Pancreas (tissue), 10 donors: ENCODE results near the gene FAF1. TPM values are rescaled to one million over a fixed set of nuclear protein-coding genes. Genes with fewer than 3 reads are reported as not detected.
A peak's percentile ranks its signal among the peaks of the same experiment; 100 is the strongest.

ENCODE experiments used
- ATAC-seq, 4 donors: fragments of 200-7000 bp; cut with Tn5 transposase; one replicate each; pipeline versions ENCODE4 v1.8.0 to v1.9.1; 2020; ENCODE audit warnings: mild to moderate bottlenecking in 4 of 4, moderate library complexity in 4 of 4
- DNase-seq, 6 donors: peaks; one replicate each; pipeline ENCODE4 v3.0.0-alpha.2; 2020
- FAIRE-seq: peaks from 2 replicates; lab custom pipeline; 2012; peaks lifted over from hg19 to GRCh38; lab: Jason Lieb, UNC
- H3K27ac ChIP-seq, 4 donors: fragments of 200-600 bp; sonication (generic); 1 replicate in 3 of 4; 2 replicates in 1 of 4; pipeline versions ENCODE4 v1.5.0 to v1.8.0; 2020
- H3K27me3 ChIP-seq, 4 donors: fragments of 200-600 bp; one replicate each; pipeline ENCODE4 v1.8.0; 2021
- H3K36me3 ChIP-seq, 3 donors: fragments of 200-600 bp; sonication (generic) in 1 of 3; one replicate each; pipeline versions ENCODE4 v1.5.0 to v1.8.0; 2020 to 2021
- H3K4me1 ChIP-seq, 3 donors: fragments of 200-600 bp; one replicate each; pipeline ENCODE4 v1.8.0; 2021
- H3K4me3 ChIP-seq, 4 donors: fragments of 200-600 bp; sonication (generic) in 2 of 4; one replicate each; pipeline versions ENCODE4 v1.5.0 to v1.8.0; 2020 to 2021
- H3K9me3 ChIP-seq, 4 donors: fragments of 200-600 bp; one replicate each; pipeline ENCODE4 v1.8.0; 2021
- WGBS, 2 donors: extraction: QIAGEN DNeasy Blood & Tissue Kit; methylation state at CpG; one replicate each; pipeline ENCODE4 v1.1.7; 2013; 5-methylcytosine and 5-hydroxymethylcytosine counted together
- intact Hi-C, 3 donors: fragments of 100-400 bp; cut with DNase I; formaldehyde crosslinking; loops; one replicate each; pipeline versions ENCODE4 v1.11.1 to v1.14.2; 2022
- polyA plus RNA-seq, 2 donors: library from polyadenylated mRNA; stranded (reverse); fragments of 200-250 nt; gene quantifications; one replicate each; pipeline ENCODE4 v1.2.3, GENCODE V29; 2013
- total RNA-seq, 6 donors: library from RNA; stranded (reverse); fragmentation: NEBNext Ultra II Directional in 4 of 6; extraction: Animal tissue kit (Norgen Biotek cat#: 25700) in 4 of 6; gene quantifications; one replicate each; pipeline versions ENCODE4 v1.2.1 to v1.2.4, GENCODE V29; 2021 to 2023
- TF ChIP-seq, protein P1 (sequence below), 4 donors: fragments of 200-600 bp; sonication (generic) in 3 of 4; IDR thresholded peaks; one replicate each; pipeline versions ENCODE4 v1.5.0 to v1.8.0; 2021; ENCODE audit warnings: antibody characterized with exemption in 4 of 4
- donor health status: healthy with polysubstance abuse.
- donor health status: DM: no; HTN: no; CAD: no; lungs with moderate emphysema.
- donor health status: DM: no; HTN: no; CAD: no.
- donor health status: control.
- donor health status: control.
- donor health status: Bipolar disorder and iron deficiency.
- donor health status: DM: yes; HTN: yes; CAD: no.
- donor health status: DM: no; HTN: no; CAD: no.
- donor health status: DM: no; HTN: no; CAD: no.
- donor health status: DM: yes; HTN: yes; CAD: no.

FAF1 gene
- total and polyA plus RNA-seq, 8 donors = 13.9 to 46.6 (median 37.6) TPM

DNA sequence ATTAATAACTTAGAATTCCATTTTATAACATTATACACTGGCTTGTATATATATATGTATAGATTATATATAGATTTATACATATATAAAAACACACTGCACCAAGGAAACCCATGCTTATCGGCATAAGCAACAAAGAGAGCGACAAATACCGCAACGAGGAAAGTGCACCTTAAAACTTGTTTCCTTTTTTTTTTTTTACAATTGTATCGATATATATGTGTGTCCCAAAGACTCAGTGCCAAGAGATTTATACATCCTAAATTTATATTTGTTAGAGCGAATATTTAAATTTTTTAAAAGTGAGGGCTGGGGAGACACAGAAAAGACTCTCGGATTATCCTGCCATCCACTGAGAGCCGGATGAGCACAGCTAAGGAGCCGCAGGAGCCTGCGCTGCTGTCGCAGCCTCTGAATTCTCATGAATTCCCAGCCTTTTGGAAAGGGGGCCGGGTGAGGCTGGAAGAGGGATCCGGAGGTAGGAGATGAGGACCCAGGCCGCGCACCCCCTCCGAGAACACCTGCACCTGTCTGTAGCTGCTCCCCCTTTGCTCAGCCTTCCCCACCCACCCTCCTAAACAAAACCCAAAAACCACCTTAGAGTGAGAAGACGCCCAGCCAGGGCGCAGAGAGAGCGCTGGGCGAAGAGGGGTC is 542.0 kb downstream of the FAF1 start:
- no peak for DNase-seq
- 27 to 34% methylated on average over 16 to 20 of the region's 20 CpGs for WGBS, 2 donors
- no peak for FAIRE-seq
- intact Hi-C loops = no loop called here
- no peak for ATAC-seq
- H3K4me3 ChIP-seq = peak overlapping the region in 1 of 4 donors; percentile 28
- no peaks in the 10 kb centered on the region for H3K36me3 ChIP-seq
- H3K9me3 ChIP-seq = no peaks in the 10 kb centered on the region
- TF ChIP-seq, protein P1, sequence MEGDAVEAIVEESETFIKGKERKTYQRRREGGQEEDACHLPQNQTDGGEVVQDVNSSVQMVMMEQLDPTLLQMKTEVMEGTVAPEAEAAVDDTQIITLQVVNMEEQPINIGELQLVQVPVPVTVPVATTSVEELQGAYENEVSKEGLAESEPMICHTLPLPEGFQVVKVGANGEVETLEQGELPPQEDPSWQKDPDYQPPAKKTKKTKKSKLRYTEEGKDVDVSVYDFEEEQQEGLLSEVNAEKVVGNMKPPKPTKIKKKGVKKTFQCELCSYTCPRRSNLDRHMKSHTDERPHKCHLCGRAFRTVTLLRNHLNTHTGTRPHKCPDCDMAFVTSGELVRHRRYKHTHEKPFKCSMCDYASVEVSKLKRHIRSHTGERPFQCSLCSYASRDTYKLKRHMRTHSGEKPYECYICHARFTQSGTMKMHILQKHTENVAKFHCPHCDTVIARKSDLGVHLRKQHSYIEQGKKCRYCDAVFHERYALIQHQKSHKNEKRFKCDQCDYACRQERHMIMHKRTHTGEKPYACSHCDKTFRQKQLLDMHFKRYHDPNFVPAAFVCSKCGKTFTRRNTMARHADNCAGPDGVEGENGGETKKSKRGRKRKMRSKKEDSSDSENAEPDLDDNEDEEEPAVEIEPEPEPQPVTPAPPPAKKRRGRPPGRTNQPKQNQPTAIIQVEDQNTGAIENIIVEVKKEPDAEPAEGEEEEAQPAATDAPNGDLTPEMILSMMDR (IDR thresholded peaks at IDR 0.05) = no peak
- peaks cover 0 to 3% (median 0%) of the 10 kb centered on the region in 3 donors for H3K4me1 ChIP-seq
- H3K27ac ChIP-seq = no peak overlapping the region
- peaks cover 0 to 62% (median 29%) of the 10 kb centered on the region in 4 donors for H3K27me3 ChIP-seq

DNA sequence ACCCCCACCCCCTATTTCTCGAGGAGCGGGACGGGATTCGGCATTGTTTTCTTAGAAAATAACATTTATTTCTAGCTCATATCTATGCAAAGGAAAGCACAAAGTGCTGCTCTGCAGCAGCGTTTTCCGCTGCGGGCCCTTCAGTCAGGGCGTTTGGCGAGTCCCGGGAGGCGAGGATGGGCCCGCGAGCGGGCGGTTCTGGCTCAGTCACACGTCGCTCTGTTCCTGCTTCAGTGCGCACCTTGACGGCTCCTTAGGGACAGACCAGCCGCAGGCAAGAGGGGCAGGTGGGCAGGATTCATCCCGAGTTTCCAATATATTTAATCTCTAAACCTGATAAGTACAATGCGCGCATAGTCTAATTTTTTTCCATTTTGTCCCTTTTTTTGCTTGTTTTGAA is 542.6 kb downstream of the FAF1 start:
- intact Hi-C loops = no loop called here
- no peak for FAIRE-seq
- no peaks in the 10 kb centered on the region for H3K9me3 ChIP-seq
- H3K4me1 ChIP-seq = no peaks in the 10 kb centered on the region
- no peak overlapping the region for H3K27ac ChIP-seq
- H3K36me3 ChIP-seq = no peaks in the 10 kb centered on the region
- TF ChIP-seq, protein P1 (IDR thresholded peaks at IDR 0.05) = no peak
- ATAC-seq = no peak
- WGBS, 2 donors = 17 to 21% methylated on average over 23 of the region's 23 CpGs
- no peak for DNase-seq
- H3K27me3 ChIP-seq = peaks cover 0 to 56% (median 26%) of the 10 kb centered on the region in 4 donors
- no peak overlapping the region for H3K4me3 ChIP-seq

DNA sequence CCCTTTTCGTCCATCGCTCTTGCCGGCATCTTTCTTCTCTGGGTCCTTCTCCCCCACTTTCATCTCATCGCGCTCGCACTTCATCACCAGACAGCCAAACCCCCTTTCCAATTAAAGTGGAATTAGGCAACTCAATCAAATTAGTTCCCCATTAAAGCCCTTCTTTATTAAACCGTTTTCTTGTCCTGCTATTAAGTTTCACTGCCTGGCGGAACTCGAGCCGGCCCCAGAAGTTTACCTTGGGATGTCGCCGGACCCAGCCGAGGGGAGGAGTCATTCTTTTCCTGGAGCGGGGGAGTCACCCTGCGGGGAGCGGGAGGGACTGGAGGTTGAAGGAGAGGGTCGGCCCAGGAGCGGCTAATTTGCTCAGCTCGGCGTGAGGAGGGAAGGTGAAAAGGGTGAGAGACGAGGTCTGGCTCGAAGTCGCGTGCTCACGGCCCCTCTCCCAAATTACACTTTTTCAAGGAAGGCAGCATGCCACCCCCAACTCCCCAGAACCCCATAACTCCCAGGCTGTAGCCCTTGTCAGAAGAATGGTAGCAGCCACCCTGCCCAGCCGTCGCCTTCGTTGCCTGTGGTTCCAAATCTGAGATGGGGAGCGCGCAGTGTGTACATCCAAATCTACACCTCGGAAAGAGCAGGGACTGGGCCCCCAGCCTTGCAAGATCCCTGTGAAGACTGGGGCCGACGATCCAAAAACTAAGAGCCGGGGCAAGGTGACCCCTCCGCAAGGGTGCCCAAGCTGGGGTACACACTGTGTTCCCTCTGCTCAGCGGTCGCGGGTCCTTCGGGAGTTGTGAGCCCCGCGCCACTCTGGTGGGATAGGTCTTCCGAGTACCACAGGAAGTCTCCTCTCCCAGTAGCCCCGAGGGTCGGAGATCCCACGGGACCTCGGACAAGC is 543.3 kb downstream of the FAF1 start:
- TF ChIP-seq, protein P1 (IDR thresholded peaks at IDR 0.05) = no peak
- WGBS, 2 donors = 6 to 7% methylated on average over 46 of the region's 46 CpGs
- FAIRE-seq (no peak), DNase-seq (no peak), ATAC-seq (no peak)
- H3K36me3 ChIP-seq = no peaks in the 10 kb centered on the region
- no peak overlapping the region for H3K27ac ChIP-seq
- H3K9me3 ChIP-seq = no peaks in the 10 kb centered on the region
- intact Hi-C loops = no loop called here
- no peak overlapping the region for H3K4me3 ChIP-seq
- no peaks in the 10 kb centered on the region for H3K4me1 ChIP-seq
- H3K27me3 ChIP-seq = peaks cover 0 to 49% (median 23%) of the 10 kb centered on the region in 4 donors

- H3K36me3 ChIP-seq = no peaks in the 10 kb centered on the region
- TF ChIP-seq, protein P1 (IDR thresholded peaks at IDR 0.05) = no peak
- no peak overlapping the region for H3K27ac ChIP-seq
- intact Hi-C loops = no loop called here
- FAIRE-seq = no peak
- H3K27me3 ChIP-seq = peaks cover 0 to 42% (median 23%) of the 10 kb centered on the region in 4 donors
- no peak for ATAC-seq
- WGBS, 2 donors = 4 to 5% methylated on average over 25 of the region's 25 CpGs
- H3K4me3 ChIP-seq = no peak overlapping the region
- DNase-seq = no peak
- H3K9me3 ChIP-seq = no peaks in the 10 kb centered on the region
- H3K4me1 ChIP-seq = no peaks in the 10 kb centered on the region
Measured at GRCh38 chr1:50416150-50416527, 543.9 kb downstream of the FAF1 start.
